Activated T-cell treated with anti-CD3 and anti-CD28 coated beads, Interleukin-2, amount 50 U/mL, for 48 hours (primary cell): ENCODE results near the gene HTR2C.
"Not testable (repeated sequence)": the region's sequence is repeated elsewhere in the genome, so short reads cannot be mapped to it uniquely, and the experiment has no call there.

ENCODE experiments used
- DNase-seq, 2 experiments: peaks; one replicate each; pipeline ENCODE4 v3.0.0-alpha.2; 2020

HTR2C gene

DNA sequence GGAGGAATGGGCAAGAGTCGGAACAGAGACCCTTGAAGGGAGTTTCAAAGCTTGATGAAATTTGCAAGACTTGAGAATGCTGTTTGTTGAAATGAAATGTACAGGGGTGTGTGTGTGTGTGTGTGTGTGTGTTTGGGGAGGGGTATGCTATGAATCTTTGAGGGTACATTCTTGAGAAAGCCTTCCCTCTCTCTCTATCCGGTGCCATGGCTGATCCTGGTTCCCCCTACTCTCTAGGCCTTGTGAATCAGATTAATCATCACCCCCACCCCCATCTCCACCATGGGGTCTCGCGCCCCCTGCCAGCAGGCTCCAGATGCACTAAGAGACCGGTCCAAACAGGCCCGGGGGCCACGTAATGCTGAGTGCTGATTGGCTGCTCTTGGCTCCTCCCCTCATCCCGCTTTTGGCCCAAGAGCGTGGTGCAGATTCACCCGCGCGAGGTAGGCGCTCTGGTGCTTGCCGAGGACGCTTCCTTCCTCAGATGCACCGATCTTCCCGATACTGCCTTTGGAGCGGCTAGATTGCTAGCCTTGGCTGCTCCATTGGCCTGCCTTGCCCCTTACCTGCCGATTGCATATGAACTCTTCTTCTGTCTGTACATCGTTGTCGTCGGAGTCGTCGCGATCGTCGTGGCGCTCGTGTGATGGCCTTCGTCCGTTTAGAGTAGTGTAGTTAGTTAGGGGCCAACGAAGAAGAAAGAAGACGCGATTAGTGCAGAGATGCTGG lies at the start of gene HTR2C:
Gene HTR2C, plus strand, starts transcription at position 441 of the 729 bp plus-strand sequence. CDS start 142,851 bp downstream, outside the sequence.
- no peak for DNase-seq

GRCh38 chrX:114580336-114580735 lies 3.5 kb upstream of the HTR2C start:
- DNase-seq: no peak

DNA sequence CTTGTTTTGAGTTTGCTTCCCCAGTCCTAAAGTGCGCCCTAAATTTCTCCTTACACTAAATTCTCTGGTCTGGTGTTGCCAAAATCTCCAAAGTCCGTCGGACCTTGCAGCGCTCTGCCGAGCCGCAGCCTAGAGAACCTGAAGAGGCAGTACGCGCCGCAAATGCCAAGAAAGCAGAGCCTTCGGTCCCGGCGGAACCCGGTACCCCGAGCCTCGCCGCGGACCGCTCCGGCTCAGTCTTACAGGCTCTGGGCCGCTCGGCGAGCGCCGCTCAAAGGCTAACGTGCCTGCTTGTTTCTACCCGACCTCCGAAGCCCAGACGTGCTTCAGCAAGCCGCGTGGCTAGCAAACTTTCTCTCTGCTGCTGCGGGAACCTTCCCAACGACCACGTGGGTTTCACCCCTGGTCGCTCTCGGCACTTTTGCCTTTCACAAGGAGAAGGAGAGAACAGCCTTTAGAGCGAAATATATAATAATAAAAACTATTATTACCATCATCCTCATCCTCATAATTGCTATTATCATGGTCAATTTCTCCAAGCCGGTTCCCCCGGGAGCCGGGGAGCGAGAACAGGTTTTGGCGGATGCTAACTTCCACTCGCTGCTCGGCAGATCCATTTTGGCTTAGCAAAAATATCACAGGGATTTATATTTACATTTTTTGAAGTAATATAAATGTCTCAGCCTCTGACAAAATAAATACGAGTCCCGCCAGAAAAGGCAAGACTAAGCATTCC lies 2.2 kb upstream of the HTR2C start:
- DNase-seq: no peak

DNA sequence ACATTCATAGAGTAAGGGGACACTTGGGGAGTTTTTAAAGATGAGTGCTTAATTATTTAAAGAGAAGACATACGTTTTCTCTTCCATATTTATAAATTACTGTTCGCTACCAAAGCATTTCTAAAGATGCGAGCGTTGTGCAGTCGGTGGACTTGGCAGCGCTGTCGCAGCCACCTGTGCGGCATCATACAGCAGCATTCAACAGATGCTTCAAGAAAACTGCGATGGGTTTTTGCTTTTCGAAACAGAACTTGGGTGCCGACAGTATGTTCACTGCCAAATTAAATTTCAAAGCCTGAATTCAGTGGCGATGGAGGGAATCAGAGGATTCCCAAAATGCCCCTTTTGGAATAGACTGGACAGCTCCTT lies 1.6 kb upstream of the HTR2C start:
- DNase-seq: no peak

- no peak for DNase-seq
Measured at GRCh38 chrX:114582698-114583395, 1.0 kb upstream of the HTR2C start.

GRCh38 chrX:114584375-114584943 lies 573 bp downstream of the HTR2C start:
- DNase-seq: no peak

DNA sequence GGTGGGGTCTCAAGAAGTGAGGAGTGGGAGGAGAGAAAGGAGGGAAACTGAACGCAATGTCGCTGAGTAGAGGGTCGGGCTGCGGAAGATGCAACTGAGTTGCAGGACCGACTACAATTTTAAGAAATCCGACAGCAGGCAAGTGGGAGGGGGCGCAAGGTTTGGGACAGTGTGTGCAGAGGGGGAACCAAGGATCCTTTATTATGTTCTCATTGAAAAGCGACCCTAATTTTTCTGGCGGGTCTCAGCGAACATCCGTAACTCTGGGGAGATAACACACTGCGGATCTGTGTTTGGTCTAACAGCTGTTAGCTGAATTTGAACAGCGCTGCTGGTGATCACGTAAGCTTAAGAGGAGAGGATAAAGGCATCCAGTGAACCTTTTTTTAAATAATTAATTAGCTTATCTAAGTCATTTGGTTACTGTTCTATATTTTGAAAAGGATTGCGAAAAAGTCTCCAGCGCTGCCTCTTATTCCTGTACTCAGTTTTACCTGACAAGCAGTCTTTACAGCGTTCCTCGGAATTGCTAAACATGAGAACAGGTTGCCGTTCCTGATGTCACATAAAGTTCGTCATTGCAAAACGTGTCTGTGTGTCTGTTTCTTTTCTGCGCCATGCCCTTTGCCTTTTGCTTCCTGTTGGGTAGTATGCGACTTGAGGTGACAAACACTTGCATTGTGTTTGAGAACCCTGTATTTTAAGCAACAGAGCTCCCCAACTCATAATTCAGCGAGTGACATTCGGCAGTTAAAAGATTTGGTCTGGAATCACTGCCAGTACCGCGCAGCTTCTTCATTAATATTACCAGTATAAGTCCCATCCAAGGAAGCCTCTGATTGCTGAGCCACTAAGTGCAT lies 1.3 kb downstream of the HTR2C start:
- no peak for DNase-seq

DNA sequence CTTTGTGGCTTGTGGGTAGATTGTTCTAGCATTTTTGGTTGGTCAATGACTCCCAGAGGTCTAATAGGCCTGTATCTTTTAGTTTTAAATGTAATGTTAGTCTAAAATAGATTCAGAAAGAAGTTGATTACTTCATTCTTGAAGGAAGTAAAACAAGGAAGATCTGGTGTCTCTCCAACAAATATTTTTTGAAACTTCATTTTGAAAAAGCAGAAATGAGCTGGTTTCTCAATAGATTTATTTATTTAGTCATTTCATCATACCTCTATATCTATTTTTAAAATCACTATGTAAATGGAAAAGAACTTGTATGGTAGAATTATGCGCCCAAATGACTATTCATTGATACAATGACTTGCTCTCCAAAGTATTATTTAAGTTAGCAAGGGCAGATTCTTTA lies 7.2 kb downstream of the HTR2C start:
- no peak for DNase-seq

DNA sequence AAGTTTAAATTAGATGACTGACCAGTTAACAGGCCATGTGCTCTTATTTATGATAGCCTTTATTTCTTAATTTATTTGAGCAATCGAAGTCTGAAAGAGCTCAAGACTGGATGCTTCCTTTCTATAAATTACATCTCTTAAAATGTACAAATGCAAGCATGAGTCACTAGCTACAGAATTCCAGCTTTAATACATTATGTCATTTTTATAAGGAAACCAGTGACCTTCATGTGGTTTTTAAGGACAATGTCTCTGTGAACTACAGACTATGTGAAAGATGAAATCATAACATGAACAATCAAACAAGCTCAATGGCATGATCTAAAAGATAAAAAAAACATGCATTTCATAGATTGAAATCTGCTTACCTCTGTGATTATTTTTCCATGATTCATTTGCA lies 15.4 kb downstream of the HTR2C start:
- DNase-seq: no peak

DNA sequence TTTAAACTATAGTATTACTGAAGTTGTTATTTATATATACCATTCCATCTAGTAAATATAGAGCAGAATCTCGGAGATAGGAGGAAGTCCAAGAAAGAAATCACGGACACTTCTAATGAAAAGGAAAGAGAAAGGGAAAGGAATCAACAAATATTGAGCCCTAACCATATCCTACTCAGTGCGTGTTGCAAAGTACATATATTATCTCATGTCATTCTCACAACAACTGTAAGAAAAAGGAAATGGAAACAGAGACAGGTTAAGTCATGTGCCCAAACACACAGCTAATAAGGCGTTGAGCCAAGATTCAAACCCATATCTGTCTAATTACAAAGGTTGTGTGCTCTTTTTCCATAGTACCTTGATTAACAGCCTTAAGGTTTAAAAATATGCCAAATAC lies 16.0 kb downstream of the HTR2C start:
- no peak for DNase-seq

- DNase-seq: not testable (repeated sequence)
Measured at GRCh38 chrX:114606619-114607018, 22.7 kb downstream of the HTR2C start.

DNA sequence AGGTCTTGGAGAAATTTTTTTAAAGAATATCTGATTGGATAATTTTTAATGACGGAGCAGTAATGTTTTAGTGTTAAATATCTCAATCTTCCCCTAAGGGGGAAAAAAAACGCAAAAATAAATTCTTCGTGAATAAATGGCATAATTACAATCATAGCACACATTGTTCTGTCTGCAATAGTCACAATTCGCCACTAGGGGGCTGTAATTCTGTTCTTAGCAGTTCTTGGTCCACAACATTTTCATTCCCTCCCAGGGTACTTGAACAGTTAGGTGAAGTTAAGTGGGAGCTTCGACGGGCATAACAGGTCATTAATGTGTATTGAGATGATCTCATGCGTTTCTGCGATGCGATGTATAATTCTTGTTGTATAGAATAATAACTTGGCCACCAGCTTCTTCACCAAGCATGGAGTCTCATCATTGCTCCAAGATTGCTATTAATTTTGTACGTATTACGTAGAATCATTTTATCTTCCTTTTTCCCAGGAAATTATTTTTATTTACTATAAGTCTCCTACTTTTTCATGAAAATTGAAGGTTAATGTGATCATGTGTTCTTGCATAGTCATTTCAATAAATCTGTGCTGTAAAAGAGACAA lies 27.2 kb downstream of the HTR2C start:
- peak; percentile 18 to 29 for DNase-seq

DNA sequence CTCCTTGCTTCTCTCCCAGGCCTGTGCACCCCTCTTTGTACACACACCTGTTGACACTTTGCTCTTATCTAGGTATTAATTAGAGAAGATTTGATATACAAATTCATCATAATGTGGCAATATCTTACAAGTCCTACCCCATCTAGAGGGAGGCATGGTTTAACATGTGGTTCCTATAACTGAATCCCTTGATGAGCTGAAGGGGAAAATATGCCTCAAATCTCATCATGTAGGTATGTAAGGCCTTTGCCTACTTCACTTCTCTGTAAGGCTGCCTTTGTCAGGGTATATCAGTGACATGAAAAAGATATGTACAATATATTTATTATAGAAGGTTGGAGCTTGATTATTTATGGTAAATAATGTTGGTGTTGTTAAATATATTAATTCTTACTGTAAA lies 31.9 kb downstream of the HTR2C start:
- DNase-seq: no peak

DNA sequence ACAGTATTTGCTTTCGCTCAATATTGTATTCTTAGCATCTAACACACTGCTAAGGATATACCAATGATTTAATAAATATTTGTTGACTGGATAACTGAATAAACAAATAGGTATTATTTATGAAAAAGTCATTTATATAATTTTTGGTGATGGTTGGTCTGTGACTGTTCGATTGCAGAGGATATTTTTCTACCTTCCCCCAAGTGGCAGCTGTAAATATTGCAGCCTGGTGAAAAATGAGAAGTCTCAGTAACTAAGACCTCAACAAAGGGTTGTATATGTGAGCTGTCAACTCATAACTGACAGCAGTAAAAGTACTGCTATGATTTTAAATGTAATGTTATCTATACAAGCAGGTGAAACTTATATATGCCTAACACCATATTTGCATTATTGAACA lies 36.0 kb downstream of the HTR2C start:
- DNase-seq: no peak

DNA sequence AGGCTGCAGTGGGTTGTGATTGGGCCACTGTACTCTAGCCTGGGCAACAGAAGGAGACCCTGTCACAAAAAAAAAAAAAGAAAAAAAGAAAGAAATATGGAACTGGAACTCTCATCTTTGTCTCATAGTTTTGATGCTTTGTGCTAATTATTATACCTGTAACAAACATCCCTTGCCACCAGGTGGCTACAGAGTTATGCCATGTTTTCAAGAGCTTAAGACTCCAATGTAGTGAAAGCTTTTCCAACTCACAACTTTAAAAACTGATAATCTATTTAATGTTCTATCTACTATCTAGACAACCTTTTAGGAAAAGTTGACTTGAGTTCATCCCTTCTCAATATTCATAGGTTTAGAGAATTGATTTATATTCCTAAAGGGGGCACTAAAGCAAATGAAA lies 42.4 kb downstream of the HTR2C start:
- no peak for DNase-seq

GRCh38 chrX:114635986-114636385 lies 52.1 kb downstream of the HTR2C start:
- no peak for DNase-seq

DNA sequence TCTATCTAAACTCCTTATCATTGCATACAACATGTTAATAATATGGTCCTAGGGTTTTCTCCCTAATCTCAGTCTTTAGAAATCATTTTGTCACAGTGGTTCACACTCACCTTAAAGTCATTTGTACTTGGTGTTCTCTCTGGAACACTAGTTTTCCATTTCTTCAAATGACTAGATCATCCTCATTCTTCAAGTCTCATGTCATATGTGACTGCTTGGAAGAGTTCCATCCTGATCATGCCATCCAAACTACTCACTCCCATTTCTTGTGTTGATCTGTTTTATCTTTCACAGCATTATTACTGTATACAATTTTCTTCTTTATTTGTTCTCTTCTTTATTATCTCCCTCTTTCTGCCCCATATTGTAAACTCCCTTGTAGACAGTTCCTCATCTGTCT lies 66.5 kb downstream of the HTR2C start:
- DNase-seq: no peak

GRCh38 chrX:114675365-114675764 lies 91.5 kb downstream of the HTR2C start:
- no peak for DNase-seq

DNA sequence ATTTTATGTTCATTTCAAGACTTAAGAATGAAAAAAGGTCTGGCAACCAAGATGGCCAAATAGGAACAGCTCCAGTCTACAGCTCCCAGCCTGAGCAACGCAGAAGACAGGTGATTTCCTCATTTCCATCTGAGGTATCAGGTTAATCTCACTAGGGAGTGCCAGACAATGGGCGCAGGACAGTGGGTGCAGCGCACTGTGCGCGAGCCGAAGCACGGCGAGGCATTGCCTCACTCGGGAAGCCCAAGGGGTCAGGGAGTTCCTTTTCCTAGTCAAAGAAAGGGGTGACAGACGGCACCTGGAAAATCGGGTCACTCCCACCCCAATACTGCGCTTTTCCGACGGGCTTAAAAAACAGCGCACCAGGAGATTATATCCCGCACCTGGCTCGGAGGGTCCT lies 116.6 kb downstream of the HTR2C start:
- not testable (repeated sequence) for DNase-seq

GRCh38 chrX:114709406-114709805 lies 125.5 kb downstream of the HTR2C start:
- DNase-seq: no peak

GRCh38 chrX:114710571-114710970 lies 126.7 kb downstream of the HTR2C start:
- no peak for DNase-seq

DNA sequence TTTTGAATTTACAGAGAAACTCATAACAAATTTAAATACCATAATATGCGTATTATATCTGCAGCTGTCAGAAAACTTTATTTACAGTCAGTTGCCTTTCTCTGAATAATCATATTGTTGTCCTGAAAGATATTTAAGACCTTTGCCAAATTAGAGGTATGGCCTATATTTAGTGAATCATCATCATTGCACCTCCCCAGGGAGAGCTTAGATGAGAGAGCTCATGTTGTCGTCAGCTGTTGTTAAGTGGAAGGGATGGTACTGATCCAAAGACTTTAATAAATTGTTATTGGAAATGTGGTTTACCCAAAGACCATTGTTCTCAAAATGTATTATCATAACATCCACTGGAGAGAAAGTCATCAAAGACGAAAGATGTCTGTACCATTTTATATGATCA lies 128.6 kb downstream of the HTR2C start:
- no peak for DNase-seq
